ENCODE data around the gene PRDM11. TPM values are rescaled to one million over a fixed set of nuclear protein-coding genes. Genes with fewer than 3 reads are reported as not detected.

Gene PRDM11
- total RNA-seq, 1 experiment from 2014 or later: 27.4 TPM

- Histone ChIP-seq H3K4me1 (ENCODE audit: control insufficient read depth, insufficient read depth, low read length) (peaks cover 3% of the 10 kb centered on the region; the same call in 1 of the 2 replicates), H3K36me3 (ENCODE audit: control insufficient read depth, insufficient read depth, low read length) (no peaks in the 10 kb centered on the region), H3K4me3 (ENCODE audit: low read depth in 2 of 2, low read length in 2 of 2) (no peak overlapping the region), H3K27me3 (ENCODE audit: control insufficient read depth, insufficient read depth, low read length) (no peaks in the 10 kb centered on the region), H3K27ac (ENCODE audit: low read length) (no peak overlapping the region), H3K9me3 (ENCODE audit: control insufficient read depth, insufficient read depth, low read depth, low read length) (no peaks in the 10 kb centered on the region)
- DNase-seq (ENCODE audit: low read depth, low spot score) (no peak), ATAC-seq (no peak)
- no peak for TF ChIP-seq SIN3A (IDR thresholded peaks at IDR 0.05; ENCODE audit: borderline replicate concordance, insufficient read depth, low read depth, low read length)
- no peak for TF ChIP-seq POLR2AphosphoS5 (IDR thresholded peaks at IDR 0.05; ENCODE audit: low read depth, low read length)
- TF ChIP-seq CTCF (IDR thresholded peaks at IDR 0.05): no peak
- TF ChIP-seq TCF7L2 (IDR thresholded peaks at IDR 0.05; ENCODE audit: low read depth, low read length): no peak
- TF ChIP-seq, protein P1, sequence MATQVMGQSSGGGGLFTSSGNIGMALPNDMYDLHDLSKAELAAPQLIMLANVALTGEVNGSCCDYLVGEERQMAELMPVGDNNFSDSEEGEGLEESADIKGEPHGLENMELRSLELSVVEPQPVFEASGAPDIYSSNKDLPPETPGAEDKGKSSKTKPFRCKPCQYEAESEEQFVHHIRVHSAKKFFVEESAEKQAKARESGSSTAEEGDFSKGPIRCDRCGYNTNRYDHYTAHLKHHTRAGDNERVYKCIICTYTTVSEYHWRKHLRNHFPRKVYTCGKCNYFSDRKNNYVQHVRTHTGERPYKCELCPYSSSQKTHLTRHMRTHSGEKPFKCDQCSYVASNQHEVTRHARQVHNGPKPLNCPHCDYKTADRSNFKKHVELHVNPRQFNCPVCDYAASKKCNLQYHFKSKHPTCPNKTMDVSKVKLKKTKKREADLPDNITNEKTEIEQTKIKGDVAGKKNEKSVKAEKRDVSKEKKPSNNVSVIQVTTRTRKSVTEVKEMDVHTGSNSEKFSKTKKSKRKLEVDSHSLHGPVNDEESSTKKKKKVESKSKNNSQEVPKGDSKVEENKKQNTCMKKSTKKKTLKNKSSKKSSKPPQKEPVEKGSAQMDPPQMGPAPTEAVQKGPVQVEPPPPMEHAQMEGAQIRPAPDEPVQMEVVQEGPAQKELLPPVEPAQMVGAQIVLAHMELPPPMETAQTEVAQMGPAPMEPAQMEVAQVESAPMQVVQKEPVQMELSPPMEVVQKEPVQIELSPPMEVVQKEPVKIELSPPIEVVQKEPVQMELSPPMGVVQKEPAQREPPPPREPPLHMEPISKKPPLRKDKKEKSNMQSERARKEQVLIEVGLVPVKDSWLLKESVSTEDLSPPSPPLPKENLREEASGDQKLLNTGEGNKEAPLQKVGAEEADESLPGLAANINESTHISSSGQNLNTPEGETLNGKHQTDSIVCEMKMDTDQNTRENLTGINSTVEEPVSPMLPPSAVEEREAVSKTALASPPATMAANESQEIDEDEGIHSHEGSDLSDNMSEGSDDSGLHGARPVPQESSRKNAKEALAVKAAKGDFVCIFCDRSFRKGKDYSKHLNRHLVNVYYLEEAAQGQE (IDR thresholded peaks at IDR 0.05; ENCODE audit: insufficient read depth in 1 of 2, low read depth in 2 of 2, low read length in 1 of 2): no peak
- BruUV-seq (replicated peaks): no TSS peak
- ChIA-PET CTCF (no interaction called here), POLR2A (no interaction called here)
- in situ Hi-C loops (cut with HindIII; ENCODE audit: low pct_unique_long_range_greater_than_20kb, low sequenced_read_pairs) (no loop called here), intact Hi-C loops (cut with micrococcal nuclease; ENCODE audit: unreplicated experiment) (no loop called here)
Measured at GRCh38 chr11:45158891-45159605, 12.6 kb downstream of the PRDM11 start.

GRCh38 chr11:45159781-45160365 is 13.4 kb downstream of the PRDM11 start:
- ATAC-seq (no peak), DNase-seq (ENCODE audit: low read depth, low spot score) (no peak)
- CTCF ChIA-PET: no interaction called here
- POLR2A ChIA-PET: no interaction called here
- H3K36me3 ChIP-seq (ENCODE audit: control insufficient read depth, insufficient read depth, low read length): no peaks in the 10 kb centered on the region
- H3K9me3 ChIP-seq (ENCODE audit: control insufficient read depth, insufficient read depth, low read depth, low read length): no peaks in the 10 kb centered on the region
- TF ChIP-seq SIN3A (IDR thresholded peaks at IDR 0.05; ENCODE audit: borderline replicate concordance, insufficient read depth, low read depth, low read length) (no peak), POLR2AphosphoS5 (IDR thresholded peaks at IDR 0.05; ENCODE audit: low read depth, low read length) (no peak), CTCF (IDR thresholded peaks at IDR 0.05) (no peak), TCF7L2 (IDR thresholded peaks at IDR 0.05; ENCODE audit: low read depth, low read length) (no peak)
- TF ChIP-seq, protein P1 (IDR thresholded peaks at IDR 0.05; ENCODE audit: insufficient read depth in 1 of 2, low read depth in 2 of 2, low read length in 1 of 2): no peak
- peaks cover 3% of the 10 kb centered on the region; the same call in 1 of the 2 replicates for H3K4me1 ChIP-seq (ENCODE audit: control insufficient read depth, insufficient read depth, low read length)
- no peak overlapping the region for H3K4me3 ChIP-seq (ENCODE audit: low read depth in 2 of 2, low read length in 2 of 2)
- H3K27ac ChIP-seq (ENCODE audit: low read length): no peak overlapping the region
- in situ Hi-C loops (cut with HindIII; ENCODE audit: low pct_unique_long_range_greater_than_20kb, low sequenced_read_pairs): no loop called here
- H3K27me3 ChIP-seq (ENCODE audit: control insufficient read depth, insufficient read depth, low read length): no peaks in the 10 kb centered on the region
- intact Hi-C loops (cut with micrococcal nuclease; ENCODE audit: unreplicated experiment): no loop called here
- BruUV-seq (replicated peaks): no TSS peak
